Activated CD8-positive, alpha-beta memory T cell treated with anti-CD3 and anti-CD28 coated beads, Interleukin-2, amount 50 U/mL, for 1 hour (primary cell): ENCODE results near the gene OLFM1.
"Not testable (repeated sequence)": the region's sequence is repeated elsewhere in the genome, so short reads cannot be mapped to it uniquely, and the experiment has no call there.

ENCODE experiments used
- DNase-seq: peaks from one replicate; pipeline ENCODE4 v3.0.0-alpha.2; 2020; ENCODE audit errors: extremely low read depth

The OLFM1 gene

GRCh38 chr9:135107581-135108235 lies 20.2 kb downstream of the OLFM1 start:
- no peak for DNase-seq

- no peak for DNase-seq
Observed at GRCh38 chr9:135108831-135109510, 21.5 kb downstream of the OLFM1 start.

GRCh38 chr9:135109650-135110049 lies 22.2 kb downstream of the OLFM1 start:
- DNase-seq: no peak

GRCh38 chr9:135110416-135110815 lies 22.9 kb downstream of the OLFM1 start:
- no peak for DNase-seq

- DNase-seq: not testable (repeated sequence)
Observed at GRCh38 chr9:135111600-135111999, 24.1 kb downstream of the OLFM1 start.

- no peak for DNase-seq
Observed at GRCh38 chr9:135116371-135116770, 28.9 kb downstream of the OLFM1 start.

GRCh38 chr9:135116881-135117280 lies 29.4 kb downstream of the OLFM1 start:
- DNase-seq: no peak

GRCh38 chr9:135117281-135117680 lies 29.8 kb downstream of the OLFM1 start:
- no peak for DNase-seq

- DNase-seq: no peak
Observed at GRCh38 chr9:135119496-135120064, 32.1 kb downstream of the OLFM1 start.

GRCh38 chr9:135120249-135120648 lies 32.8 kb downstream of the OLFM1 start:
- DNase-seq: no peak

GRCh38 chr9:135122316-135122715 lies 34.8 kb downstream of the OLFM1 start:
- DNase-seq: no peak

GRCh38 chr9:135123126-135123772 lies 35.8 kb downstream of the OLFM1 start:
- no peak for DNase-seq

- no peak for DNase-seq
Observed at GRCh38 chr9:135123773-135124134, 36.3 kb downstream of the OLFM1 start.

- DNase-seq: no peak
Observed at GRCh38 chr9:135126451-135127187, 39.2 kb downstream of the OLFM1 start.

GRCh38 chr9:135127718-135128670 lies 40.5 kb downstream of the OLFM1 start:
- no peak for DNase-seq

GRCh38 chr9:135129137-135129695 lies 41.7 kb downstream of the OLFM1 start:
- DNase-seq: no peak

- no peak for DNase-seq
Observed at GRCh38 chr9:135130207-135130976, 42.9 kb downstream of the OLFM1 start.

- DNase-seq: no peak
Observed at GRCh38 chr9:135131488-135131887, 44.0 kb downstream of the OLFM1 start.

GRCh38 chr9:135132008-135132407 lies 44.5 kb downstream of the OLFM1 start:
- DNase-seq: no peak
